Bronchial epithelial cell (primary cell): ENCODE data around the gene CDH1. TPM values are rescaled to one million over a fixed set of nuclear protein-coding genes. Genes with fewer than 3 reads are reported as not detected.
A peak's percentile ranks its signal among the peaks of the same experiment; 100 is the strongest.

Experiments used
- DNase-seq: peaks from one replicate; pipeline ENCODE4 v3.0.0-alpha.2; 2010; ENCODE audit warnings: low read depth
- FAIRE-seq: peaks from 2 replicates; lab custom pipeline; 2011; peaks lifted over from hg19 to GRCh38; lab: Jason Lieb, UNC
- H3K27me3 ChIP-seq: 2 replicates; pipeline ENCODE4 v1.5.1; 2011; ENCODE audit warnings: low read length; ENCODE audit not compliant: control insufficient read depth, insufficient read depth
- H3K36me3 ChIP-seq: 2 replicates; pipeline ENCODE4 v1.5.1; 2011; ENCODE audit warnings: low read length; ENCODE audit not compliant: control insufficient read depth, insufficient read depth
- H3K4me3 ChIP-seq: 2 replicates; pipeline ENCODE4 v1.5.1; 2011; ENCODE audit warnings: mild to moderate bottlenecking, low read depth, low read length, control low read depth
- total RNA-seq: library from RNA; depleted of rRNA; stranded (reverse); fragments of >200 nt; gene quantifications from 2 replicates; pipeline ENCODE4 v1.2.1, GENCODE V29; 2014
- TF ChIP-seq, protein P1 (sequence below): IDR thresholded peaks from 2 replicates; pipeline ENCODE4 v1.5.1; 2011; ENCODE audit warnings: mild to moderate bottlenecking, moderate library complexity, low read length, control low read depth, inconsistent platforms; ENCODE audit not compliant: insufficient read depth, severe bottlenecking

The CDH1 gene
- total RNA-seq, 1 donor from 2014 or later, result 250 TPM

DNA sequence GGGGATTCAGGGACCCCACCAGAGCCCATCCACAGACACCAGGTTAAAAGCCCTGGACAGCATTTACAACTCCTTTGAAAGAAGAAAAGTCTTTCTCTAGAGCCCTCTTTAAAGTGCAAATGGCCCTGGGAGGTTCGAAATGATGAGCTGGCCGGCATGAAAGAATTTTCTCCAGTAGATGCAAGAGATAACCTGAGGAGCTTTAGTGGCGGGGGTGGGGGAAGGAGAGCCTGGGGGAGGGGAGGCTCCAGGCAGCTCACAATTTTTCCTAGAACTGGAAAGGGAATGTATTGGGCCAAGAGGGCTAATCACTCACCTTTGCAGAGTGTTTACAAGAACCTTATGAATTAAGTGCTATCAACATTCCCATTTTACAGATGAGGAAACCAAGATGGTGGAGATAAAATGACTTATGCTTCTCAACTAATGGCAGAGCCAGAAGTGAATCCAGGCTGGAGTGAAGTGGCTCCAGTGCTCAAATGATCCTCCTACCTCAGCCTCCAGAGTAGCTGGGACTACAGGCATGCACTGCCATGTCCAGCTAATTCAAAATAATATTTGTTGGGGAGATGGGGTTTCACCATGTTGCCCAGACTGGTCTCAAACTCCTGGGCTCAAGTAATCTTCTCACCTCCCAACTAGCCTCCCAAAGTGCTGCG lies 4.2 kb upstream of the CDH1 start:
- Histone ChIP-seq H3K27me3 (no peaks in the 10 kb centered on the region), H3K4me3 (no peak overlapping the region), H3K36me3 (no peaks in the 10 kb centered on the region)
- DNase-seq (no peak), FAIRE-seq (no peak)
- TF ChIP-seq, protein P1, sequence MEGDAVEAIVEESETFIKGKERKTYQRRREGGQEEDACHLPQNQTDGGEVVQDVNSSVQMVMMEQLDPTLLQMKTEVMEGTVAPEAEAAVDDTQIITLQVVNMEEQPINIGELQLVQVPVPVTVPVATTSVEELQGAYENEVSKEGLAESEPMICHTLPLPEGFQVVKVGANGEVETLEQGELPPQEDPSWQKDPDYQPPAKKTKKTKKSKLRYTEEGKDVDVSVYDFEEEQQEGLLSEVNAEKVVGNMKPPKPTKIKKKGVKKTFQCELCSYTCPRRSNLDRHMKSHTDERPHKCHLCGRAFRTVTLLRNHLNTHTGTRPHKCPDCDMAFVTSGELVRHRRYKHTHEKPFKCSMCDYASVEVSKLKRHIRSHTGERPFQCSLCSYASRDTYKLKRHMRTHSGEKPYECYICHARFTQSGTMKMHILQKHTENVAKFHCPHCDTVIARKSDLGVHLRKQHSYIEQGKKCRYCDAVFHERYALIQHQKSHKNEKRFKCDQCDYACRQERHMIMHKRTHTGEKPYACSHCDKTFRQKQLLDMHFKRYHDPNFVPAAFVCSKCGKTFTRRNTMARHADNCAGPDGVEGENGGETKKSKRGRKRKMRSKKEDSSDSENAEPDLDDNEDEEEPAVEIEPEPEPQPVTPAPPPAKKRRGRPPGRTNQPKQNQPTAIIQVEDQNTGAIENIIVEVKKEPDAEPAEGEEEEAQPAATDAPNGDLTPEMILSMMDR, result no peak

DNA sequence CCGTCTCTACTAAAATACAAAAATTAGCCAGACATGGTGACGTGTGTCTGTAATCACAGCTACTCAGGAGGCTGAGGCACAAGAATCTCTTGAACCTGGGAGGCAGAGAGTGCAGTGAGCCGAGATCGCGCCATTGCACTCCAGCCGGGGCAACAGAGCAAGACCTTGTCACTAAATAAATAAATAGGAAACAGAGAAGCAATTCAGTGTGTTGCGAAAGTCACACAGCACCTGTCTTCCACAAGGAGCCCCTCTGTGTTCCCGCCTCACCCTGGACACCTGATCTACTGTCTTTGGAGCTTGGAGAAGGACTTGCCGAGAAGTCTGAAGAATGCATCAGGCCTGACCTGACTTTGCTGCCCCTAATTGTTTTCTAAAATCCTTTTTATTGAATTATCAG lies 3.5 kb upstream of the CDH1 start:
- DNase-seq (no peak), FAIRE-seq (no peak)
- H3K36me3 ChIP-seq, result peaks cover 3% of the 10 kb centered on the region

DNA sequence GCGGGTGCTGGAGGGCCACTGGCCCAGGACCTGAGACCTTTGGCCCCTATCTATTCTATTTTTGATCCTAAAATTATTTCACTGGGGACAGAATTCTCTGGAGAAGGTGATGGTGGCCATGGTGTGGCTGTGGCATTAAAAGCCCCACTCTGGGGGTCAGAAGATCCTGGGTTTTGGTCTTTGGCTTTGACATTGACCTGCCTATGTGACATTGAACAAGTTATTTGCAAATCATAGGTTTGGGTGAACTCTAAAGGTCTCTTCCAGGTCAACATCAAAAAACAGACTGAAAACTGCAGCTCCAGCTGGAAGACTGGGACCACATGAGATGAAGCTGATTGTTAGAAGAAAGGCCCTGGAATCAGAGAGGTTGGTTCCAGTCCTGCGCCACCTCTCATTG lies 2.3 kb upstream of the CDH1 start:
- Histone ChIP-seq H3K36me3 (peaks cover 4% of the 10 kb centered on the region), H3K4me3 (no peak overlapping the region), H3K27me3 (no peaks in the 10 kb centered on the region)
- TF ChIP-seq, protein P1, result no peak
- FAIRE-seq, result no peak
- DNase-seq, result no peak

More for the DNA sequence above, 3.5 kb upstream of the CDH1 start:
- TF ChIP-seq, protein P1, result no peak
- no peak overlapping the region for H3K4me3 ChIP-seq
- H3K27me3 ChIP-seq, result no peaks in the 10 kb centered on the region

DNA sequence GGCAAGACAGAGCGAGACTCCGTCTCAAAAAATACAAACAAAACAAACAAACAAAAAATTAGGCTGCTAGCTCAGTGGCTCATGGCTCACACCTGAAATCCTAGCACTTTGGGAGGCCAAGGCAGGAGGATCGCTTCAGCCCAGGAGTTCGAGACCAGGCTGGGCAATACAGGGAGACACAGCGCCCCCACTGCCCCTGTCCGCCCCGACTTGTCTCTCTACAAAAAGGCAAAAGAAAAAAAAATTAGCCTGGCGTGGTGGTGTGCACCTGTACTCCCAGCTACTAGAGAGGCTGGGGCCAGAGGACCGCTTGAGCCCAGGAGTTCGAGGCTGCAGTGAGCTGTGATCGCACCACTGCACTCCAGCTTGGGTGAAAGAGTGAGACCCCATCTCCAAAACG lies 531 bp upstream of the CDH1 start:
- H3K4me3 ChIP-seq, result peak overlapping the region; percentile 93
- no peak for DNase-seq
- no peak for FAIRE-seq

DNA sequence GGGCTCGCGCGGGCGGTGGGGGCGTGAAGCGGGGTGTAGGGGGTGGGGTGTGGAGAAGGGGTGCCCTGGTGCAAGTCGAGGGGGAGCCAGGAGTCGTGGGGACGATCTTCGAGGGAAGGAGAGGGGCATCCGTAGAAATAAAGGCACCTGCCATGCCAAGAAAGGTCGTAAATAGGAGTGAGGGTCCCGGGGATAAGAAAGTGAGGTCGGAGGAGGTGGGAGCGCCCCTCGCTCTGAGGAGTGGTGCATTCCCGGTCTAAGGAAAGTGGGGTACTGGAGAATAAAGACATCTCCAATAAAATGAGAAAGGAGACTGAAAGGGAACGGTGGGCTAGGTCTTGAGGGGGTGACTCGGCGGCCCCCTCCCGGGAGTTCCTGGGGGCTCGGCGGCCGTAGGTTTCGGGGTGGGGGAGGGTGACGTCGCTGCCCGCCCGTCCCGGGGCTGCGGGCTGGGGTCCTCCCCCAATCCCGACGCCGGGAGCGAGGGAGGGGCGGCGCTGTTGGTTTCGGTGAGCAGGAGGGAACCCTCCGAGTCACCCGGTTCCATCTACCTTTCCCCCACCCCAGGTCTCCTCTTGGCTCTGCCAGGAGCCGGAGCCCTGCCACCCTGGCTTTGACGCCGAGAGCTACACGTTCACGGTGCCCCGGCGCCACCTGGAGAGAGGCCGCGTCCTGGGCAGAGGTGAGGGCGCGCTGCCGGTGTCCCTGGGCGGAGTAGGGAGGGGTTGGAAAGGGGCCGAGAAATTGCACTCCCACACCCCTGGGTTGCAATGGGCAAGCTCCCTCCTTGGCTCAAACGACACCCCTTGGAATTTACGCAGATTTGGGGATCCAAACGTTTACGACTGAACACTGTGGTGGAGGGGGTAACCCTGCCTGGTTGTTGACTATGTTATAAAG lies 888 bp downstream of the CDH1 start:
- Histone ChIP-seq H3K4me3 (peak overlapping the region; percentile 93), H3K36me3 (peaks cover 7% of the 10 kb centered on the region), H3K27me3 (no peaks in the 10 kb centered on the region)
- DNase-seq (peak; percentile 45), FAIRE-seq (no peak)
- TF ChIP-seq, protein P1, result peak; percentile 53

More for the DNA sequence above, 531 bp upstream of the CDH1 start:
- no peaks in the 10 kb centered on the region for H3K27me3 ChIP-seq
- TF ChIP-seq, protein P1, result no peak
- H3K36me3 ChIP-seq, result peaks cover 7% of the 10 kb centered on the region
